HG03432 (cell line): ENCODE data around the gene SUPT5H.
A peak's percentile ranks its signal among the peaks of the same experiment; 100 is the strongest.

ENCODE experiments used
- ATAC-seq: cut with Tn5 transposase; IDR thresholded peaks from one replicate; pipeline ENCODE4 v1.9.1; 2021; ENCODE audit warnings: mild to moderate bottlenecking, moderate library complexity; ENCODE audit not compliant: unreplicated experiment

The SUPT5H gene

DNA sequence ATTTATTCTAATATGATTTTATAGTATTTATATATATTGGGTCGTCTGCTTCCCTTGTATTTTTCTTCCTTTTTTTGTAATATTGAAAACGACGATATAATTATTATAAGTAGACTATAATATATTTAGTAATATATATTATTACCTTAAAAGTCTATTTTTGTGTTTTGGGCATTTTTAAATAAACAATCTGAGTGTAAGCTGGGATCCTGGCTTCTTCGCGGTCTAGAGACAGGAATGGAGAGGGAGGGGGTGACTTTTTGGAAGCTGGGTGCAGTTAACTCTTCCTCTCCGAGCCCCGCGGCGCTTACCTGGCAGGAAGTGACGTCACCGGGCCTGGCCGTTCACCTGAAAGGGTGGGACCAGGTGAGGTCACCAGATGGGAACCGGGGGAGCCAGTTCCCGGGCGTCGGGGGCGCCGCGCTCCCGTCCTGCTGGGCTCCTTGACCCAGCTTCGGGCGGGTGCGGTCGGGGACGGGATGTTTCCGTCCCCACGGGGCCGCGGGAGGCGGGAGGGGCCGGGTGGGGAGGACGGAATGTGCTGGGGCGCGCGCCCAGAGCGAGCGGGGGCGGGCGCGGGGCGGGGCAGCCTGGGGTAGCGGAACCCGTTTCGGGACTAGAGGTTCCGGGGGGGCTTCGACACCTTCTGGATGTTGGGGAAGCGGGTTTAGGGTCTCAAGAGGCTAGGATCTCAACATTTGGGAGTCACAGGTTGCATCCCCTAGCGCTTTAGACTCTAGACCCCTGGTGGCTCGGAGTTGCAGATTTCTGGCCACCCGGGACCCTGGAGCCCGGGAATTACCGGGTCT lies 36.0 kb upstream of the SUPT5H start:
- ATAC-seq: no peak

DNA sequence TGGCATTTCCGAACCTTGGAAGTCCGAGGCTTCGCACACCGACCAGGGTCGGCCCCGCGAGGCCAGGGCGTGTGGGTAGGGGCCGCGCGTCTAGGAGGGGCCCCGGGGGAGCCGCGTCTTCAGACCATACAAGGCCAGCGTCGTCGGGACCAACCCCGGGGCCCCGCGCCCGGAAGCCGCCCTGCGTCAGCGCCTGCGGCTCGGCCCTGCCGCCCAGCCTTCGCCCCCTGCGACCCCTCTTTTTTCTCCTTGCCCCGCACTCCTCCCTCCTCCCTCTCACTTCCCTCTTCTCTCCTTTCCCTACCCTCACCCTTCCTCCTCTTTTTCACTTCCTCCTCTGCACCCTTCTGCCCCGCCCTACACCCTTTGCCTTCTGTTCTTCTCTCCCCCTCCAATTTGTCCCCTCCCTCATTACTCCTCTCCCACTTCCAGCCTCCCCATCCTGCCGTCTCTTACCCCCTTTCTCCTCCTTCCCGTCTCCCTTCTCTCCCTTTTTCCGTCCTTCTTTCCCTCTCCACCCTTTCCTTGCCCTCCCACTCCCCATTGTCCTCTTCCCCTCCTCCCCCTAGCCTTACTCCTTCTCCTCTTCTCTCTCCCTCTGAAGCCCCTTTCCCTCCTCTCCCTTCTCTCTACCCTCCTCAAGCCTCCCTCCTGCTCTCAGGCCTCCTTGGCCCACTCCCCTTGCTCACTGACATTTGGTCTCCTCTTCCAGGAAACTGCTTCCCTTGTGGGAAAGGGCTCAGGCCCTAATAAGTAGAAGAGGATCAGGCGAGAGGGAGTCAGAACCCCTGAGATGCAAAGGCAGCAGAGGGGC lies 35.2 kb upstream of the SUPT5H start:
- ATAC-seq: peak; percentile 12

DNA sequence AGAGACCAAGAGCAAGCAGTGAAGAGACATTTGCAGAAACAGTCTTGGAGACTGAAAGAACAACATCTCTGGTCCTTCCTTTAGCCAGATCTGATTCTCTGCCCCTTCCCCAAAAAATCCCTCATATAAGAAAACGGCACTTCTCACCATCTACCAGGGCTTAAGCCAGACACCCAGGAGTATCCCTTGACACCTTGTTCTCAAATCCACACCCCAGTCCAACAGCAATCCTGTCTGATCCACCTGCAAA lies 34.6 kb upstream of the SUPT5H start:
- ATAC-seq: no peak

DNA sequence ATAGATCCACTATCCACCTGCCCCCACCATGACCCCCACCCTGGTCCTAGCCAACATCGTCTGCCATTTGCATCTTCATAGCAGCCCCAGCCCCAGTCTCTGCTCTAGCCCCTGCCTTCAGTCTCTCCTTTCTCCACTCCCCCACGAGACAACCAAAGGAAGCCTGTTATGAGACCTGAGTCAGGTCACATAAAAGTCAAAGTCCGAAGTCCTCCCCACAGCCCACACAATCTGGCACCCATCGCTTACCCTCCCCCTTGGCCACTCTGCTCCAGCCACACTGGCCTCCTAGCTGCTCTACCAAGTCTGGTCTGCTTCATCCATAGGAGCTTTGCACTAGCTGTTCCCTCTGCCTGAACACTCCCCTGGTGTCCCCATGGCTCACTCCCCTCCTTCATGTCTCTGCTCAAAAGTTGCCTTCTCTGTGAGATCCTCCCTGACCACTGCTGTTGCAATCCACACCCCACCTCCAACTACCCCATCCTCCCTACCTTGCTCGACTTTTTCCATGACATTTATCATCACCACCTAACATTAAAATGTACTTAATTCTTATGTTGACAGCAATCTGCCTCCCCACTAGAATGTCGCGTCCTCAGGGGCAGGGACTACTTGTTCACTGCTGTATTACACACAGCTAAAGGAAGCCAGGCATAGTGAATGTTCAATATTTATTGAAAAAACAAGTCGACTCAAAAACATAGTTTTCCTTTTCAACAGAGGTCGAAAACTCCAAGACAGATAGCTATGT lies 34.1 kb upstream of the SUPT5H start:
- no peak for ATAC-seq

DNA sequence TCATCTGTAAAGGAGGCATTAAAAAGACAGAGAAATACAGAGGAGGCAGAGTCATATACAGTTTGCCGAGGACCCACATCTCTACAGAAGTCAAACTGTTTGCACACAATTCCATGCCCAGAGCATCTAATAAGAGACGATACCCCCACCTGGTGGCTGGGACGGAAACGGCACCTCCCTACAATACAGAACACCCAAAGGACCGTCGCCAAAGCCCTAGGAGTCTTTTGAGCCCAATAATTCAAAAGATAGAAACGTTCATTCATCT lies 33.6 kb upstream of the SUPT5H start:
- ATAC-seq: peak; percentile 25

DNA sequence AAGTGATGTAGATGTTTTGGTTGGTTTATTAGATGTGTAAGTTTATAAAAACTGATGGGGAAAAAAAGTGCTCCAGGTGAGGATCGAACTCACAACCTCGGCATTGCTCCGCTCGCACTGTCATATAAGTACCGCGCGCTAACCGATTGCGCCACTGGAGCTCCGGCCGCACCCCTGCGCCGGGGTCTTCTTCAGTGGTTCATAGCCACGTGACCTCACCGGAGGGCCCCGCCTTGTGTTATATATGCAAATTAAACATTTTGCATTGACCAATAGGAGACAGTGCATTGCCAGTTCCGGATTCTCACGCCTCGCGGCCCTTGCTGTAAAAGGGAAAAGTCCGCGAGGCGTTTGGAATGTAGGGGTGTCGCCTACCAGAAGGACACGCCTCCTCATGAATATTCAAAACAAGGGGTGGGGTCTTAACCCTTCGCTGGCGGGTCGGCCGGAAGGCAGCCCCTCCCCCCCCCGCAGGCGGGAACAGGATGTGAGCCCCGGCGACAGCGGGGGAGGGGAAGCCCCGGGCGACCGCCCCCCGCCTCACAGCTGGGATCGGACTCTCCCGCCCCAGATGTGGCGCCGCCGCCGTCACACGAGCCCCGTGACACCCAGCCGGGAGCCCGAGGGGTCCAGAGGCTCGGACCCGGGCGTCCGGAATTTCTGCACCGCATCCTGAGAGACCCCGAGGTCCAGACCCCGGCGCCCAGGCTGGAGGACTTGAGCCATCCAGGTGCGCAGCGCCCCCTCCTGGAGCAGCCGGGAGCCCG lies 33.1 kb upstream of the SUPT5H start, which contains the start of gene PLEKHG2:
Gene PLEKHG2, plus strand, starts transcription at position 570 of the 767 bp plus-strand sequence. CDS start 1,418 bp downstream, outside the sequence.
- peak; percentile 46 for ATAC-seq

DNA sequence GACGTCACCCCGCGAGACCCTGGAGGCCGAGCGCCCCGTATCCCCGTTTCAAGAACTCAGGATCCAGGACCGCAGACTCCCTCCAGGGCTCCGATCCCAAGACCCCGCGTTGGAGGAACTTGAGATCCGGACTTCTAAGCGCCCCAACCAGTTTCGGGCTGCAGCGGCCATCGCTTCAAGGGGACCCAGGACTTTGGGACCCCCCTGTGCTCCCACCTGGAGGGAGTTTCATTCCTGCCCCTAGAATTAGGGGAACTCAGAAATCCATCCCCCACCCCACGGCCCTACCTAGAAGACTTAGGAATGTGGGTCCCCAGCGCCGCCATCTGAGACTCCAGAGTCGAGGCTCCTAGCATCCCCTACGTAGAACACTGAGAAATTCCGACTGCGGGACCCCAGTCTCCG lies 32.5 kb upstream of the SUPT5H start:
- no peak for ATAC-seq

DNA sequence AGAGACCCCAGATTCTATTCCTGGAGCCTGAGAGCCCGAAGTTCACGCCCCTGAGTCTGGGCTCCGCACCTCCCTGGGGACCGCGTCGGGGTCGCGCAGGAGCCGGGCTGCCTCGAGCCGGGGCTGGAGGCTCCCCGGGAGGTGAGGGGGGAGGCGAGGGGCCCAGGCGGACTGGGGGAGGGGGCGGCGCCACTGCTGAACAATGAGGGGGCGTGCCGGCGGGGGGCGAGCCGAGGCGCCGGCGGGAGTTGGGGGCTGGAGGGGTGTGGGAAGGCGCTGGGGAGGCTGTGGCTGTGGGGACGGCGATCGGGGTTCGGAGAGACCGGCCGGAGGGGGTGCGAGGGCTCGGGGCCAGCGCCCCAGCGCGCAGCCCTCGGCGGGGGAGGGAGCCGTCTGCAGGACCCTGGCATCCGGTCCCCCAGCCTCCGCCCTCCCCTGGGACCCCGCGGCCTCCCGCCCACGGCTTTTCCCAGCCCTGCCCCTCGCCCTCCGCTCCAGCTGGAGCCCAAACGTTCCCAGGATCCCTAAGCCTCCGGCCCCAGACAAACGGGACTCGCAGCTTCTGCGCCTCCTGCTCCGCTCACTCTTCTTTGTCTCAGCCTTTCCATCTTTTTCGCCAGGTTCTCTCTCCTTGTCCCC lies 32.0 kb upstream of the SUPT5H start:
- ATAC-seq: no peak

DNA sequence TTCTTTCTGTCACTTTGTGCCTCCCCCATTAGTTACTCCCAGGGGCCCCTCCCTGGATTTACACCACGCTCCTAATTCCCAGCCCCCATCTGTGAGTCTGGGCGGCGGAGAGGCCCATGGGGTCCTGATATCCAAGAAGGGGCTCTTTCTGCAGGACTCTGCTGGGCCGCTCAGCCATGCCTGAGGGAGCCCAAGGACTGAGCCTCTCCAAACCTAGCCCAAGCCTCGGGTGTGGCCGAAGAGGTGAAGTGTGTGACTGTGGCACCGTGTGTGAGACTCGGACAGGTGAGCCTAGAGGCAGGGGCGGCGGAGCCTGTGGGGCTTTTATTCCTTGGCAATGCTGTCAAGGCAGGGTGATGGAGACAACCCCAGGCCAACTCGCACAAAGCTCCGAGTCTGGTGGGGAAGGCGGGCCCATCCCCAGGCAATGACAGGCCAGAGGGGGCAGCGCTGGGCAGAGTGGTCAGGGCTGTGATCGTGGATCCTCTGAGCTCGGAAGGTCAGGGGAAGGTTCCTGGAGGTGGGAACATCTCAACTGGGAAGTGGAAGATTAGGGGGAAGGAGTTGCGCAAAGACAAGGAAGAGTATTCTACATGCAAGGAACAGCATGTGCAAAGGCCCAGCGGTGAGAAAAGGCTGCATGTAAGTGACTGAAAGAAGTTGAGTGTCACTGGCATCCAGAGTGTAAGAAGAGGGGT lies 31.3 kb upstream of the SUPT5H start:
- ATAC-seq: no peak

DNA sequence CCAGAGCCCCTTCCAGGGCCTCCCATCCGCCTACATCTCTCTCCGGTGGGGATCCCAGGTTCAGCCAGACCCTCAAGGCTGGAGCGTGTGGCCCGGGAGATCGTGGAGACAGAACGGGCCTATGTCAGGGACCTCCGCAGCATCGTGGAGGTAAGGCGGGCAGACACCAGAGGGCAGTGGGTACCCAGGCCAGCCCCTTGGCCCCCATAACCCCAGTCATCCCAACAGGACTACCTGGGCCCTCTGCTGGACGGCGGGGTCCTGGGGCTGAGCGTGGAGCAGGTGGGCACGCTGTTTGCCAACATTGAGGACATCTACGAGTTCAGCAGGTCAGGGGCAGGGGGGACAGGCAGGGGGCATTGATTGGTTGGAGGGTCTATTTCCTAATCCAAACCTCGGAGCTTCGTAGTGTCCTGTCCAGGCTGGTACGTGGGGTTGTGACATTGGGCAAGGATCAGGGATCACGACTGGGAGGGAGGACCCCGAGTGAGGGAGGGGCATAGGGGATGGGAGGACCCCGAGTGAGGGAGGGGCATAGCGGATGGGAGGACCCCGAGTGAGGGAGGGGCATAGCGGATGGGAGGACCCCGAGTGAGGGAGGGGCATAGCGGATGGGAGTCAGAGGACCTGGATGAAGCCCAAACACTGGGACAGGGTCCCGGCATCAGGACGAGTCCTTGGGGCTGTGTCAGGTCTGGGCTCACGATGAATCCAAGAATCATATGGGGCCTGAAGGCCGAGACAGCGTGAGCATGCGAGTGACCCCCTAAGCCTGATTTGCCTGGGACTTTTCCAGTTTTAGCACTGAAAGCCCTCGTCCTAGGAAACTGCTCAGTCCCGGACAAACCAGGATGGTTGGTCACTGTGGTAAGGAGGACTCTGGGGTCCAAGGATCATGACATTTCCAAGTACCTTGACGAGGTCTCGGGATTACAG lies 30.0 kb upstream of the SUPT5H start:
- ATAC-seq: no peak

DNA sequence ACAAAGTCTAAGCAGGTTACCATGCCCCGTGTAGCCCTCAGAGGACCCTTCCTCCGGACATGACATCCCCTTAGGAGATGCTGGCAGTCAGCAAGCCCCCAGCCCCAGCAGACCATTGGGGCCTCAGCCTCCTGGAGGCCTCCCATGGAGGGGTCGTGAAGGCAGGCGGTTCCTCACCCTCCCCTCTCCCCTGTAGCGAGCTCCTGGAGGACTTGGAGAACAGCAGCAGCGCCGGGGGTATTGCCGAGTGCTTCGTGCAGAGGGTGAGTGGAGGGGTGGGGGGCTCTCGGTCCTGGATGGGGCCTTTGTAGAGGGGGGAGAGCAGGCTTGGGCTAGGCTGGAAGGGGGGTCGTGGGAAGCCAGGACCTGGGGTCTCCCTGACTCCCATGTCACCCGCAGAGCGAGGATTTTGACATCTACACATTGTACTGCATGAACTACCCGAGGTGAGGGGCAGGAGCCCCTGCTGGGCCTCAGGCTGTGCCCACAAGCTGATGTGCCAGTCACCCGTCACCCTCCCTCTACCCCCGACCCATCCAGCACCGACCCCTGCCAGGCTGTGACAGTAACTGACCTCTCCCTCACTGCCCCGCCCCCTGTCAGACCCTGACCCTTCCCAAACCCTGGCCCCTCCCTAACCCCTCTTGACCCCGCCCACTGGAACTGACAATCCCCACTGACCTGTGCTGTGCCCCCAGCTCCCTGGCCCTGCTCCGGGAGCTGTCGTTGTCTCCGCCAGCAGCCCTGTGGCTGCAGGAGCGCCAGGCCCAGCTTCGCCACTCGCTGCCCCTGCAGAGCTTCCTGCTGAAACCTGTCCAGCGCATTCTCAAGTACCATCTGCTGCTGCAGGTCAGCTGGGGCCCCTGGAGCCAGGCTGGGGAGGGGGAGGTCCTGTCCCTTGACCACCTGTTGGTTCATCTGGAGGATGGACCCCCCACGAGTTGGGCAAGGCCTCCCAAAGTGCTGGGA lies 28.9 kb upstream of the SUPT5H start:
- ATAC-seq: no peak

DNA sequence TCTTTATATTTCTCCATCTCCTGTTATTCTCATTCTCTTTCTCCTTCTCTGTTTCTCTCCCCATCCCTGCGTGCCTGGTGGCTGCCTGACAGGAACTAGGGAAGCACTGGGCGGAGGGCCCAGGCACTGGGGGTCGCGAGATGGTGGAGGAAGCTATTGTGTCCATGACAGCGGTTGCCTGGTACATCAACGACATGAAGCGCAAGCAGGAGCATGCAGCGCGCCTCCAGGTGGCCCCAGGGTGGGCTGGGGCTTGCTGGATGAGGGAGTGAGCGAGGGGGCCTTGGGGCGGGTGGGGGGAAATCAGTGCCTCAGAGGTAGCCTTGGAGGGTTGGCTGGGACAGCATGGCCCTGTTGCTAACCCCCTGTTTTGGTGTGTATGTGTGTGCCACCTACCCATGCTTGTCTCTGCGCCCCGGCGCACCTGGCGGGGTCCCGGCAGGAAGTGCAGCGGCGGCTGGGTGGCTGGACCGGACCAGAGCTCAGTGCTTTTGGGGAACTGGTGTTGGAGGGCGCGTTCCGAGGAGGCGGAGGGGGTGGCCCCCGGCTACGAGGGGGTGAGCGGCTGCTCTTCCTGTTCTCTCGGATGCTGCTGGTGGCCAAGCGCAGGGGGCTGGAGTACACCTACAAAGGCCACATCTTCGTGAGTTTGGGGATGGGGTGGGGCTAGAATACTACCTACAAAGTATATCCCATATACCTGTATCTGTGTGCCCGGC lies 27.8 kb upstream of the SUPT5H start:
- no peak for ATAC-seq

DNA sequence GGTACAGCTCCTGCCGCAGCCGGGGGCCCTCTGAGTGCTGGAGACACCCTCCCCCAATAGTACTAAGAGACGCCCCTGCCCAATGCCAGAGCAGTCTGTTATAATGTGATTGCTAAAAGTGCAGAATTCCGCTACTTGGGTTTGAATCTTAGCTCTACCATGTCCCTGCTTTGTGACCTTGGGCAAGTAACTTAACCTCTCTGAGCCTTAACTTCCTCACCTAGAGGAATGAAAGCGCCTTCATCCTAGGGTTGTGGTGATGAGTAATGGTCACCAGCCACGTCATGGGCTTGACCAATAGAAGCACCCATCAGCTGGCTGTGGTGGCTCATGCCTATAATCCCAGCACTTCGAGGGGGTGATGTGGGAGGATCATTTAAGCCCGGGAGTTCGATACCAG lies 26.4 kb upstream of the SUPT5H start:
- no peak for ATAC-seq

DNA sequence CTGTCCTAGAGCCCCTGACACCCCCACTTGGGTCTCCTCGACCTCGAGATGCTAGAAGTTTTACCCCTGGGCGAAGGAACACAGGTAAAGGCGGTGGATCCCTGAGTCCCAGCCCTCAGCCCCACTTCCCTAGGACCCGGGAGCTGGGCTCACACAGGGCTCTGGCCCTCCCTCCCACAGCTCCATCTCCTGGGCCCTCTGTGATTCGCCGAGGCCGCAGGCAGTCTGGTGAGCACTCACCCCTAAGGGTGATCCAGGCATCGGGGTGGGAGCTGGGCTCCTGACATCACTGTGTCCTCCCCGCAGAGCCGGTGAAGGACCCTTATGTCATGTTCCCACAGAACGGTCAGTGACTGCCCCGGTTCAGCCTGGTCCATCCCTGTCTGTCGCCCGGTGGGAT lies 24.6 kb upstream of the SUPT5H start:
- ATAC-seq: no peak

DNA sequence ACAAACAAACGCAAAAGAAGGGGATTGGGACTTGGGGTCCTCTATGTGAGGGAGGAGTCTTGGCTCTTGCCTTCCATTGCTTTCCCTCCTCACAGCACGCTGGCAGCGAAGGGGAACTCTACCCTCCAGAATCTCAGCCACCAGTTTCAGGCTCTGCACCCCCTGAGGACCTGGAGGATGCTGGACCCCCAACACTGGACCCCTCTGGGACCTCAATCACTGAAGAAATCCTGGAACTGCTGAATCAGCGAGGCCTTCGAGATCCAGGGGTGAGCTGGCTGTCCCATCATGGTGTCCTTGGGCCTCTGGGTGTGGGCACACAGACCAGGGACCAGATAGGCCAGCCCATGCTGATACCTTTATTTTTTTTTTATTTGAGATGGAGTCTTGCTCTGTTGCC lies 23.4 kb upstream of the SUPT5H start:
- ATAC-seq: no peak

DNA sequence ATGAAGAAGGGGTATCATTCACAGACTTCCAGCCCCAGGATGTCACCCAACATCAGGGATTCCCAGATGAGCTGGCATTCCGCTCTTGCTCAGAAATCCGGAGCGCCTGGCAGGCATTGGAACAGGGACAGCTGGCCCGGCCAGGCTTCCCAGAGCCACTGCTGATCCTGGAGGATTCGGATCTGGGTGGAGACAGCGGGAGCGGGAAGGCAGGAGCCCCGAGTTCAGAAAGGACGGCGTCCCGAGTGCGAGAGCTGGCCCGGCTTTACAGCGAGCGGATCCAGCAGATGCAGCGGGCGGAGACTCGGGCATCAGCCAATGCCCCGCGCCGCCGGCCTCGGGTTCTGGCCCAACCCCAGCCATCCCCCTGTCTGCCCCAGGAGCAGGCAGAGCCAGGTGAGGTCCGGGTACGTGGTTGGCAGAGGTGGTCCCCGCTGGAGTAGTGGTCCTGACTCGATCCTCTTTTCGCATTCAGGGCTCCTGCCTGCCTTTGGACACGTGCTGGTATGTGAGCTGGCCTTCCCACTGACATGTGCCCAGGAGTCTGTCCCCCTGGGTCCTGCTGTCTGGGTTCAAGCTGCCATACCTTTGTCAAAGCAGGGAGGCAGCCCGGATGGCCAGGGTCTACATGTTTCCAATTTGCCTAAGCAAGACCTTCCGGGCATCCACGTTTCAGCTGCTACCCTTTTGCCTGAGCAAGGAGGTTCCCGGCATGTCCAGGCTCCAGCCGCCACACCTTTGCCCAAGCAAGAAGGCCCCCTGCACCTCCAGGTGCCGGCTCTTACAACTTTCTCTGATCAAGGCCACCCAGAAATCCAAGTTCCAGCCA lies 21.9 kb upstream of the SUPT5H start:
- ATAC-seq: no peak
